Measurements from ENCODE around the gene TRAM2. TPM values are rescaled to one million over a fixed set of nuclear protein-coding genes. Genes with fewer than 3 reads are reported as not detected.

The TRAM2 gene
- total RNA-seq, 1 donor from 2014 or later, result 24.3 TPM

DNA sequence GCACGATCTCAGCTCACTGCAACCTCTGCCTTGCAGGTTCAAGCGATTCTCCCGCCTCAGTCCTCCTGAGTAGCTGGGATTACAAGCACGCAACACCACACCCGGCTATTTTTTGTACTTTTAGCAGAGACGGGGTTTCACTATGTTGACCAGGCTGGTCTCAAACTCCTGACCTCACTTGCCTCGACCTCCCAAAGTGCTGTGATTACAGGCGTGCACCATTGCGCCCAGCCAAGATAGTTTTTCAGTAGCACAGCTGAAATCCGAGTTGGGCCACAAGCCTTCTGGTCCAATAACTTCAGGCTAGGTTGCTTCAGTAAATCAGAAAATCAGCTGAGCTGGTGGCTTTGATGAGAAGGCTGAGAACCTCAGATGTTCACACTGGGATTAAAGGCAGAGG lies 65.7 kb downstream of the TRAM2 start:
- no peak for DNase-seq (ENCODE audit: low spot score)

DNA sequence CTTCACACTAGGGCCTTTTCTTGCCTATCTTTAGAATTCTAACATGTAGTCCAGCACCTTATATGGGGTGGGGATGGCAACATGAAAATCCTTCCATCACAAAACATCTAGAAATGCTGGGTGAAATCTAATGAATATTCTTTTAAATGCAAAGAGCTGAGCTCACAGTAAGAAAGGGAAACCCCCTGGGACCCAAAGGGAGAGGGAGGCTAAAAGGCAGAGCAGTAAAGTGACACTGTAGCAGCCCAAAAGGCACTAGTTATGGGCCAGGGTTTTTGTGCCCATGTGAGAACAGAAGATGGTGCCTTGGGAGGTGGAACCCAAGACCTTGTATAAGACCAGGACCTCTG lies 66.7 kb downstream of the TRAM2 start:
- DNase-seq (ENCODE audit: low spot score), result no peak

GRCh38 chr6:52509281-52510212 lies 67.3 kb downstream of the TRAM2 start:
- DNase-seq (ENCODE audit: low spot score), result no peak

DNA sequence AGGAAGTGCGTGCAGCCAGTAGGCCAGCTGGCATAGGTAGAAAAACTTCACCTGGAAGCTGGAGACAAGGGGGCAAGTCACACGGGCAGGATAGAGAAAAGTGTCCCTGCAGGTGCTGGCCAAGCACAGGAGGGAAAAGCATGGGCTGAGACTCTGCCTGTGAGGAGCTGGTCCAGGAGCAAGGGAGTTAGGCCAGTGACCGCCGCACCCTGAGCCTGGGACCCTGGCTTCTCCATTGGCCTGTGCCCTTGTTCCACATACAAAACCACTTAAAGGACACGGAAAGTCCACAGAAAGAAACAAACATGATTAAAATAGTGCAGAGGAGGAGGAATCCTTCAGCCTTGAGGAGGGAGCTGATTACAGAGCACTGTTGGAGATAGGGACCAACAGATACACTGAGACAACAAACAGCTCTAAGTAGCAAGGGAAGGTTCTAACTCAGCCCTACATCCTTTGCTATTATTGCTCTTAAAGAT lies 68.6 kb downstream of the TRAM2 start:
- no peak for DNase-seq (ENCODE audit: low spot score)

GRCh38 chr6:52507557-52508260 lies 69.2 kb downstream of the TRAM2 start:
- no peak for DNase-seq (ENCODE audit: low spot score)

GRCh38 chr6:52506476-52506875 lies 70.4 kb downstream of the TRAM2 start:
- no peak for DNase-seq (ENCODE audit: low spot score)

DNA sequence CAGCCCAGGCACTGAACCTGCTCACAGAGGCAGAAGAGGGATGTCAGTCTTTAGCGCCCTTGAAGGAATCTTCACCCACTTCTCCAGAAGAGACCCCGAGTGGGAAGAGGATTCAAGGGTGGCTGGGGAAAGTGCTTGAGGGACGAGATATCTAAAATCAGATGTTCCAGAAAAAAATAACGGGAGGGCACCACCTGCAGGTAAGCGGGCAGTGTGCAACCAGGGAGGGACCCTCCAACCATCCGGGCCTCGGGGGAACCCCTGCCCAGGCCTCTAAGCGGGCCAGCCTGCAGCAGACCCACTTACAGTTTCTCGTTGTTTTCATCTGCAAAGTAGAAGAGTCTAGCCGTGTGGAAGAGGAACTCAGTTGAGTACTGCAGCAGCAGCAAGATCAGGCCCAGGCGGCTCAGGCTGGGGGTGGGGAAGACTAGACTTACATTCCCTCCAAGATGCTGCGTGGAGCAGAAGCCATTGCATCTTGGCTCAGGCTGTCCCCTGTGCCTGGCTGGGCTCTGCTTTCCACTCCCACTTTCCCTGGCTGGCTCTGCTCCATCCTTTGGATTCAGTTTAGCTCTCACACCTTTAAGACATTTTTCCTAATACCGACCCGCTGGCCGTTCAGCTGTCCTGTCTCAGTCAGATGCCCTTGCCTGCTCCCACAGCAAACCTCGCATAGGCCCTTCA lies 71.0 kb downstream of the TRAM2 start:
- DNase-seq (ENCODE audit: low spot score), result no peak

DNA sequence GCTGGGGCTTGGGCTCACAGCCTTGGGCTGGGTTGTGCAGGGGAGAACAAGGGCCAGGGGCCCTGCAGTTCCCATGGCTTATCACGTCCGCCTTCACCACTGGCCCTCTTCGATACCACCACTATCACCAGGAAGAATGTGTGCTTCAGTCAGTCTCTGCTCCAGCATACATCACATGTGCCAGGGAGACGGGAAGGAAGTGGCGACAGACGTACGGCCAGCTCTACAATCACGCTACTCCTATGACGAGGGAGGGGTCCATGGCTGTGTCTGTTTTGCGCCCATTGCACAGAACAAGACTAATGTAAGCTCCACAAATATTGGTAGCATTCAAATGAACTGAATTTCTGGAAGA lies 72.1 kb downstream of the TRAM2 start:
- DNase-seq (ENCODE audit: low spot score), result no peak

DNA sequence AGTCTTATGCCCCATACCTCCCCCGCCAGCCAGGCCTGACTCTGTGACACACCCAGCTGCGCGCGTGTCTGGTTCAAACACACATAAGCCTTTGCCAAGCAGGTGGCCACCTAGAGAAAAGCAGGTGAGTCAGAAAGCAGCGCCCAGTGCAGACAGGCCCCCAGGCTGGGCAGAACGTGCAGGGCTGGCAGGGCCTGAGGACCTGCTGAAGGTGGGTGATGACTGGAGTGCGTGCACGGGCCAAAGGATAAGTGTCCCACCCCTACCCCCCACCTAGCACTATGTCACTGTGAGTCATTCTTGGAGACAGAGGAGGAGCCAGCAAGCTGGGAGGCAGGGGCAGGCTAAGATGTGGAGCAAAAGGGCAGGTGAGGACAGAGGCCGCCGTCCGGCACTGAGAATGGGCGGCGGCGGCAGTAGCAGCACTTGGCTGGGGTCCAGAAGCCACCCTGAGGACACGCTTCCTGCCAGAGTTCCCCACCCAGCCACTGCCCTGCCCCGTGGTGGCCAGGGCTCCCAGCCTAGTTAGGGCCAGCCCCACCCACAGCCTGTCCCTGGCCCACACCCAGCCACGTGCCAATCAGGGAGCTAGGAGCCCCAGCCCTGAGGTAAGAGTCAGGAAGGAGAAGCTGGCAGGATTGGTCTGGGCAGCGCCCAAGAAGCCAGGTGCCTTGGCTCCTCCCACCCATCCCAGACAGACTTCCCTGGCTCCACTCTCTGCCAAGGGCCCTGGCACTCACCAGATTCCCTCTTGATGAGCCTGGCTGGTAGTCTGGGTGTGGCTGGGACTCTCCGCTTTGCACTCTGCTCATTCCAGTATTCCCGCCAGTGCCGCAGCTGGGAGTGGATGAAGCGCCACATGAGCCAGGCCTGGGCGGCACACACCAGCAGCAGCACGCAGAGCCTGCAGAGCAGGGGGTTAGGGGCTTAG lies 72.7 kb downstream of the TRAM2 start:
- peak; percentile 38 for DNase-seq (ENCODE audit: low spot score)

GRCh38 chr6:52503323-52503747 lies 73.5 kb downstream of the TRAM2 start:
- DNase-seq (ENCODE audit: low spot score), result no peak

DNA sequence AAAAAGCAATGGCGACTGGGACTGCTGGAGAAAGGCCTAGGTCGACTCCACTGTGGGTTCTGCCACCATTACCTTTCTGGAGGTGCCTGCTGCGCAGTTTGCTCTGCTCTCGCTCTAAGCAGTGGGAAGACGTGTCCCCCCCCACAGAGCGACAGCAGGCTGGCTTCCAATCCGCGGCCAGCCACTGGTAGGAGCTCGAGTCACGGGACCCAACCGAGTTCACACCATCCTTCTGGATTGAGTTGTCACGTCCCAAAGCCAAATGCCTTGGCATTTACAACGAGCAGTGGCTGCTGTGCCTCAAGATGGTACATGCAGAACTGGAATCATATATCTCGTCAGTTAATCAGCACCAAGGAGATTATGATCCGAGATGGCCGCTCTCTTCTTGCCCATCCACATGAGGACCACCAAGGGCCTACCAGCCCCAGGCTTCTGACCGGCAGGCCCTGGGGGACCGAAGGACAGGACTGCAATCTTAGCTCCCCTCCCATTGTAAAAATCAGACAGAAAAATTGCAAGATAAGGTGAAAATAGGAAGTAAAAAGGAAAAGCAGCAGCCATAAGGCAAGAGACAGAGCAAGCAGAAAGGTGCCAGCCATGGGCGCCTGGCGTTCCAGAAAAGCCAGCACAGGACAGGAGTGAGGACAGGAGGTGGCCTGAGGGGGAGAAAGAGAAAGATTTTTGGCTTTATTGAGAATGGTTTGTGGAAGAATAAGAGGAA lies 74.4 kb downstream of the TRAM2 start:
- DNase-seq (ENCODE audit: low spot score), result no peak

DNA sequence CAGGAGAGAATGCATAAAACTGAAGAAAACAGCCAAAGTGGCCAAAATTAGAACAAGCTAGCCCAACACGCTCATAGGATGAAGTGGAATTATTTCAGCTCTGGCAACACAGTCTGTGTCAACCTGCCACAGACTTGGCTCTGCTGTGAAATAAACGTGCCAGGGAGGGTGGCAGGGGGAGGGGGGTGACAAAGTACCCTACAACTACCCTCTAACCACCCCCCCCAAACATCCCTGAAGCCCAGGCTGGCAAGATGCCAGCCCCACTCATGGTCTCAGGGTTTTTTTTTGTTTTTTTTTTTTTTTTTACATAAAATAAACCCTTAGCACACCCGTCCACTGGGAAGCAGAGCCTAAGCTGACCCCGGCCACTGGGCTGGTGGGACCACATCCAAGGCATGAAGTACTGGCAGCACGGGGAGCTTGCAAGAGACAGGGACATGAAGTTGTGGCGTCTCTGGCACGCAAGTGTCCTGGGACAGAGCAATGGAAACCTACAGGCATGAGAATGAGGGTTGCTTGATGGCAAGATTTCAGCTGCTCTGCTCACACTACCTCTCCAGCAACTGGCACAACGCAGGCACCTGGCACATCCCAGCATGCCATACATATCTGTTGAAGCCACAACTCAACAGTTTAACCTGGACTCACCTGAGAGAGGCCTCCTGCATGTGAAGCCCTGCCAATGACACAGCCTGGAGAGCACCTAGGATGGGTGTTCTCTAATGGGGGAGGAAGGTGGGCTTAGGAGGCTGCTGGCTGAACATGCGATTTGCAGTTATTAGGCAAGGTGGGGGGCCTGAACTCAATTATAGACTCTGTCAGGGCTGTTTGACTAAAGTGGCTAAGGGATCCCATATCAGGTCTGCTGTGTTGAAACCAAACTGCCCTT lies 76.4 kb downstream of the TRAM2 start:
- no peak for DNase-seq (ENCODE audit: low spot score)

DNA sequence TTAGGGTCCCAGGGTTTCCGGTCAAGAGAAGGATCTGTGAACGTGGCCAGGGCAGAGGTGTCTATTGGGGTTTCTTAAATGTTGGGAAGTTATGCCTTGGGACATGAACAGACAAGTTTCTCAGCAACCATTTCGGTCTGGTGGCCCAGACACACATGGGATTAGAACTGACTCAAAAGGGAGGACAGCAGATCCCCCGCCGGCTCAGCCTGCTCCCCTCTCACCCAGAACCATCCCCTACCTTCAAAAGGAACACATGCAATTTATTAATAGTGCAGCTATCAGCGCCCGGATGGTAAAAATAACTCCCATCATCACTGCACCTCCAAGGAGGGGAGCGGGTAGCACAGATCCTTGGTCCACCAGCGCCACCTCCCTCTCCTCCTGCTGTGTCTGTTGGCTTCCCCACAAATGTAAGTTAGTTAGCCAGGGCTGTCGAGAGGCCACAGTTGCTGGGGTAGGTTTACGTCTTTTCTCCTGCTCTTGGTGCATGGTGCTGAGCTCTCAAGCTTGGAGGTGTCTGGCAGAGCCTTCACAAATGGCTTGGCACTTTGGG lies 77.1 kb downstream of the TRAM2 start:
- DNase-seq (ENCODE audit: low spot score), result no peak

- no peak for DNase-seq (ENCODE audit: low spot score)
These were observed 77.8 kb downstream of the TRAM2 start for GRCh38 chr6:52499026-52499425.

GRCh38 chr6:52498538-52499017 lies 78.3 kb downstream of the TRAM2 start:
- no peak for DNase-seq (ENCODE audit: low spot score)

DNA sequence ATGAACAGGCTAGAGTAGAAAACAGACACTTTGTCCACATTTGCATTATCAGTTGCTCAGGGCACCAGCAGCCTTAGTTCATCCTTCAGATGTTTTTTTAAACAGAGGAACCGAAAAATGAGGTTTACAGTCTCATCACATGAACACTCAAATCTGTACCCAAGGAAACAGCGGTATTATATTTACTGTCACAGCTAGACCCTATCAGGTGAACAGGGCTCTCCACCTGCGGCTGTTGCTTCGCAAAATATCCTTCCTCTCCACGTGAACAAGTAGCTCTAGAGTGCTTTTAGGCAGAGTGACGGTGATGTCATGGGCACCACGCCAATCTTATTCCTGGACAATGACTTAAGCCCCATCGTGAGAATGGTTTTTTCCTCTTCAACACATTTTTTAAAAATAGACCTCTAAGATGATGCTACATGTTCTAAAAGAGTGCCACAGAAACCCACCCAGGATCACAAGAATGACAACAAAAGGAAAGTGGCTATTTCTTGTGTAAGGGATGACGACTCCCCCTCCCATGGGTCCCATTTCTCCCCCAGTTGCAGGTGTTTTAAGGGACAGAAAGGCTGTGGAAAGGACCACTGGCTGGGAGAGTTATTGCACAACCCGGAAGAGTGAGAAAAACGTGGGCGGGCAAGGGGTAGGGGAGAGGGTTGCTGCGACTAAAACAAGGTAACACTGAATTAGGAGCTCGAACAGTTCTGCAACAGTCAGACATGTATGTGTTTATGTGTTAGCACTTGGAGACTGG lies 79.0 kb downstream of the TRAM2 start:
- no peak for DNase-seq (ENCODE audit: low spot score)

DNA sequence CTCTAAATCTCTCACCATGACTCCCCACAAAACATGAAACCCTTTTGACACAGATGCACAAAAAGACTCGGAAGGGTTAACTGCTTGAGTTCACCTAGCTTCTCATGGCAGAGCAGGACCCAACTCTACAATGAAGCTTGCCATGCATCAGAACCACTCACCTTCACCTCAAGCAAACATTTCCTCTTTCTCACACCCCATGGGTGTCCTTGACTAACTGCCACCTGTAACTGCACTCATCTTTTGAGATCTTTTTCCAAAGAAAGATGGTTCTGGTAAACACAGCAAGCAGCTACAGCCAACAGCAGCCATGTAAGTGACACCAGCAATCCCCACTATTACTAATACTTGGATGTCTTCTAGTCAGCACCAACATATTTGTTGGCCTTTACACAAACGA lies 80.2 kb downstream of the TRAM2 start:
- no peak for DNase-seq (ENCODE audit: low spot score)

DNA sequence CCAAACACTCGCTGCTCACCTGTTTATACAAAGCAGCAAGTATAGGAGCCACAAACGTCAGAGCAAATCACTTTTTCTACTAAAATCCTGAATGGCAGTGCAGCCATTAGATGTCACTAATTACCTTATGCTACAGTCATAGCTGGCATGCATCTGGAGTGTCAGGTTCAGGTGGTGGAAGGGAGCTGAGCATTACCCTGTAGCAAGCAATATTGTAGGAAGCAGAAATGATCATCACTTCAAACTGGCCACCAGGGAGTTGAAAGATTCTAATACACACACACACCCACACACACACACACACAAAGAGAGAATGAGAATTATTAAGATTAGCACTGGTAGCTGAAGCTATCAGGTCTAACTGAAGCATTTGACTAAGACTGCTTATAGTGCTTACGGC lies 80.9 kb downstream of the TRAM2 start:
- DNase-seq (ENCODE audit: low spot score), result no peak
